Prostate gland (tissue), 2 donors: ENCODE results near the gene COL4A2. TPM values are rescaled to one million over a fixed set of nuclear protein-coding genes. Genes with fewer than 3 reads are reported as not detected.

Source experiments
- DNase-seq: peaks from one replicate; pipeline ENCODE4 v3.0.0-alpha.2; 2019; ENCODE audit warnings: low spot score
- H3K27ac ChIP-seq, 2 donors: fragments of 200-600 bp; sonication (generic); 2 replicates each; pipeline ENCODE4 v1.5.1; 2017 to 2019
- H3K27me3 ChIP-seq: fragments of 200-600 bp; sonication (generic); replicated peaks from 2 replicates; pipeline ENCODE4 v1.5.1; 2019; ENCODE audit not compliant: insufficient read depth
- H3K36me3 ChIP-seq, 2 donors: fragments of 200-600 bp; sonication (generic); 1 replicate in 1 of 2; 2 replicates in 1 of 2; pipeline versions ENCODE4 v1.5.1 to v1.8.1; 2017 to 2019
- H3K4me1 ChIP-seq: fragments of 200-600 bp; sonication (generic); replicated peaks from 2 replicates; pipeline ENCODE4 v1.5.1; 2019
- H3K4me3 ChIP-seq, 2 donors: fragments of 200-600 bp; sonication (generic); 2 replicates each; pipeline ENCODE4 v1.5.1; 2017 to 2019
- H3K9me3 ChIP-seq: fragments of 200-600 bp; sonication (generic); 2 replicates; pipeline ENCODE4 v1.5.1; 2017
- CTCF ChIP-seq, 4 experiments: fragments of 200-600 bp in 2 of 4; fragments of 450-650 bp in 2 of 4; sonication (generic) in 2 of 4; IDR thresholded peaks; 1 replicate in 3 of 4; 2 replicates in 1 of 4; pipeline ENCODE4 v1.5.1; 2016 to 2019; ENCODE audit warnings: antibody characterized with exemption in 4 of 4, mild to moderate bottlenecking in 2 of 4, moderate library complexity in 2 of 4
- POLR2A ChIP-seq: fragments of 450-650 bp; IDR thresholded peaks from one replicate; pipeline ENCODE4 v1.6.1; 2016; ENCODE audit warnings: antibody characterized with exemption, mild to moderate bottlenecking
- POLR2AphosphoS5 ChIP-seq: sonication (generic); formaldehyde crosslinking; IDR thresholded peaks from one replicate; pipeline ENCODE4 v1.6.1; 2017; ENCODE audit warnings: antibody characterized with exemption
- WGBS: methylation state at CpG from one replicate; pipeline ENCODE4 v1.1.5; 2018; 5-methylcytosine and 5-hydroxymethylcytosine counted together
- intact Hi-C: fragments of 100-400 bp; cut with DNase I; formaldehyde crosslinking; loops from one replicate; pipeline ENCODE4 v1.14.2; 2022
- total RNA-seq, 2 donors: library from RNA; depleted of rRNA; stranded (reverse); fragments of >200 nt; gene quantifications; one replicate each; pipeline ENCODE4 v1.1.0, GENCODE V29; 2016

The COL4A2 gene
- total RNA-seq, 2 donors from 2014 or later: 82.8 to 193 TPM

GRCh38 chr13:110332750-110333149, 25.7 kb downstream of the COL4A2 start:
- no peaks in the 10 kb centered on the region for H3K9me3 ChIP-seq
- no peak for TF ChIP-seq POLR2A
- TF ChIP-seq CTCF (IDR thresholded peaks at IDR 0.05): no peak
- TF ChIP-seq POLR2AphosphoS5: no peak
- H3K27me3 ChIP-seq: no peaks in the 10 kb centered on the region
- no peaks in the 10 kb centered on the region for H3K36me3 ChIP-seq
- DNase-seq: no peak
- H3K4me3 ChIP-seq: no peak overlapping the region
- no peaks in the 10 kb centered on the region for H3K4me1 ChIP-seq
- peak overlapping the region; percentile 20 to 22 for H3K27ac ChIP-seq
- WGBS: 79% methylated on average over 2 of the region's 2 CpGs
- intact Hi-C loops: no loop called here

GRCh38 chr13:110333837-110334236, 26.8 kb downstream of the COL4A2 start:
- H3K36me3 ChIP-seq: no peaks in the 10 kb centered on the region
- H3K4me1 ChIP-seq: no peaks in the 10 kb centered on the region
- DNase-seq: no peak

GRCh38 chr13:110334256-110334655, 27.2 kb downstream of the COL4A2 start:
- no peaks in the 10 kb centered on the region for H3K27me3 ChIP-seq
- TF ChIP-seq POLR2AphosphoS5: no peak
- TF ChIP-seq CTCF (IDR thresholded peaks at IDR 0.05): no peak
- TF ChIP-seq POLR2A: no peak
- H3K4me3 ChIP-seq: no peak overlapping the region
- DNase-seq: no peak
- peak overlapping the region in 1 of 2 donors; percentile 15 for H3K27ac ChIP-seq
- no peaks in the 10 kb centered on the region for H3K9me3 ChIP-seq
- 68% methylated on average over 8 of the region's 8 CpGs for WGBS
- no peaks in the 10 kb centered on the region for H3K36me3 ChIP-seq
- intact Hi-C loops: no loop called here
- H3K4me1 ChIP-seq: no peaks in the 10 kb centered on the region

More at GRCh38 chr13:110333837-110334236, 26.8 kb downstream of the COL4A2 start:
- peak overlapping the region; percentile 15 to 22 for H3K27ac ChIP-seq
- intact Hi-C loops: no loop called here
- no peaks in the 10 kb centered on the region for H3K9me3 ChIP-seq
- no peaks in the 10 kb centered on the region for H3K27me3 ChIP-seq
- no peak overlapping the region for H3K4me3 ChIP-seq
- TF ChIP-seq POLR2A (no peak), CTCF (IDR thresholded peaks at IDR 0.05) (no peak), POLR2AphosphoS5 (no peak)
- 88% methylated on average over 11 of the region's 12 CpGs for WGBS

GRCh38 chr13:110334841-110335490, 27.9 kb downstream of the COL4A2 start:
- intact Hi-C loops: no loop called here
- TF ChIP-seq POLR2A: no peak
- TF ChIP-seq POLR2AphosphoS5: no peak
- no peak for TF ChIP-seq CTCF (IDR thresholded peaks at IDR 0.05)
- H3K27ac ChIP-seq: peak overlapping the region; percentile 15 to 82
- DNase-seq: no peak
- no peaks in the 10 kb centered on the region for H3K27me3 ChIP-seq
- 85% methylated on average over 11 of the region's 11 CpGs for WGBS
- no peaks in the 10 kb centered on the region for H3K9me3 ChIP-seq
- H3K36me3 ChIP-seq: no peaks in the 10 kb centered on the region
- no peak overlapping the region for H3K4me3 ChIP-seq
- H3K4me1 ChIP-seq: no peaks in the 10 kb centered on the region

GRCh38 chr13:110336108-110336507, 29.0 kb downstream of the COL4A2 start:
- 95% methylated on average over 9 of the region's 9 CpGs for WGBS
- DNase-seq: no peak
- no peak overlapping the region for H3K4me3 ChIP-seq
- intact Hi-C loops: no loop called here
- no peaks in the 10 kb centered on the region for H3K36me3 ChIP-seq
- peak overlapping the region; percentile 77 to 82 for H3K27ac ChIP-seq
- no peaks in the 10 kb centered on the region for H3K4me1 ChIP-seq
- no peaks in the 10 kb centered on the region for H3K27me3 ChIP-seq
- H3K9me3 ChIP-seq: no peaks in the 10 kb centered on the region
- no peak for TF ChIP-seq CTCF (IDR thresholded peaks at IDR 0.05)
- no peak for TF ChIP-seq POLR2AphosphoS5
- TF ChIP-seq POLR2A: no peak
